Globus pallidus (tissue), 1 donor: ENCODE results near the gene PDE8B.

Experiments used
- DNase-seq: peaks from one replicate; pipeline ENCODE4 v3.0.0-alpha.2; 2015; ENCODE audit warnings: low spot score

Gene PDE8B

GRCh38 chr5:77319117-77319804, 108.8 kb downstream of the PDE8B start:
- no peak for DNase-seq

GRCh38 chr5:77321793-77322394, 111.4 kb downstream of the PDE8B start:
- DNase-seq = no peak

GRCh38 chr5:77322406-77322805, 111.9 kb downstream of the PDE8B start:
- no peak for DNase-seq

GRCh38 chr5:77325921-77326541, 115.6 kb downstream of the PDE8B start:
- no peak for DNase-seq

- DNase-seq = no peak
These were observed 116.7 kb downstream of the PDE8B start for GRCh38 chr5:77326986-77327734.

- no peak for DNase-seq
These were observed 118.6 kb downstream of the PDE8B start for GRCh38 chr5:77328930-77329647.

- DNase-seq = no peak
These were observed 119.4 kb downstream of the PDE8B start for GRCh38 chr5:77329664-77330430.

- DNase-seq = no peak
These were observed 122.6 kb downstream of the PDE8B start for GRCh38 chr5:77333036-77333435.

- DNase-seq = no peak
These were observed 123.1 kb downstream of the PDE8B start for GRCh38 chr5:77333451-77334123.

GRCh38 chr5:77337246-77337645, 126.8 kb downstream of the PDE8B start:
- DNase-seq = no peak

- no peak for DNase-seq
These were observed 127.2 kb downstream of the PDE8B start for GRCh38 chr5:77337686-77338085.

GRCh38 chr5:77339337-77339890, 128.9 kb downstream of the PDE8B start:
- DNase-seq = no peak

- DNase-seq = no peak
These were observed 132.7 kb downstream of the PDE8B start for GRCh38 chr5:77343165-77343564.

GRCh38 chr5:77347435-77348098, 137.1 kb downstream of the PDE8B start:
- DNase-seq = no peak

- DNase-seq = no peak
These were observed 142.8 kb downstream of the PDE8B start for GRCh38 chr5:77353251-77353650.

GRCh38 chr5:77354454-77354853, 144.0 kb downstream of the PDE8B start:
- no peak for DNase-seq

- no peak for DNase-seq
These were observed 144.6 kb downstream of the PDE8B start for GRCh38 chr5:77355080-77355479.

GRCh38 chr5:77355751-77356150, 145.3 kb downstream of the PDE8B start:
- DNase-seq = no peak

- DNase-seq = no peak
These were observed 146.3 kb downstream of the PDE8B start for GRCh38 chr5:77356740-77357139.
